ENCODE results near the gene MUC5AC. TPM values are rescaled to one million over a fixed set of nuclear protein-coding genes. Genes with fewer than 3 reads are reported as not detected.

MUC5AC gene
- total and polyA plus RNA-seq, 7 experiments from 2014 or later = not detected

DNA sequence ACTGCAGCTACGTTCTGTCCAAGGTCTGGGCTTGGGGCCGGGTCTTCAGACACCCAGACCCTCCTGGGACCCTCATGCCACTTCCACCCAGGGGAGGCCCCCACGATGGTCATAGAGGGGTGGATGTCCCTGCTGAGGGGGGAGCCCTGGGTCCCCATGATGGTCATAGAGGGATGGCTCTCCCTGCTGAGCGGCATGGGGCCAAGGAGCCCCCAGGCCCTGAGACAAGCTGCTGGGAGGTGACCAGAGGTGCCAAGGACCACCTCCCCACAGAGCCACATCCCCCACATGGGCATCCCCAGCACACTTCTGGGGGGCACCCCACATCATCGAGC, 72.3 kb downstream of the MUC5AC start:
- H3K27me3 ChIP-seq (ENCODE audit: control insufficient read depth in 2 of 2, insufficient read depth in 2 of 2, low read length in 2 of 2) = no peaks in the 10 kb centered on the region
- H3K27ac Mint-ChIP-seq = no peak overlapping the region
- no peak overlapping the region for H3K4me3 Mint-ChIP-seq

DNA sequence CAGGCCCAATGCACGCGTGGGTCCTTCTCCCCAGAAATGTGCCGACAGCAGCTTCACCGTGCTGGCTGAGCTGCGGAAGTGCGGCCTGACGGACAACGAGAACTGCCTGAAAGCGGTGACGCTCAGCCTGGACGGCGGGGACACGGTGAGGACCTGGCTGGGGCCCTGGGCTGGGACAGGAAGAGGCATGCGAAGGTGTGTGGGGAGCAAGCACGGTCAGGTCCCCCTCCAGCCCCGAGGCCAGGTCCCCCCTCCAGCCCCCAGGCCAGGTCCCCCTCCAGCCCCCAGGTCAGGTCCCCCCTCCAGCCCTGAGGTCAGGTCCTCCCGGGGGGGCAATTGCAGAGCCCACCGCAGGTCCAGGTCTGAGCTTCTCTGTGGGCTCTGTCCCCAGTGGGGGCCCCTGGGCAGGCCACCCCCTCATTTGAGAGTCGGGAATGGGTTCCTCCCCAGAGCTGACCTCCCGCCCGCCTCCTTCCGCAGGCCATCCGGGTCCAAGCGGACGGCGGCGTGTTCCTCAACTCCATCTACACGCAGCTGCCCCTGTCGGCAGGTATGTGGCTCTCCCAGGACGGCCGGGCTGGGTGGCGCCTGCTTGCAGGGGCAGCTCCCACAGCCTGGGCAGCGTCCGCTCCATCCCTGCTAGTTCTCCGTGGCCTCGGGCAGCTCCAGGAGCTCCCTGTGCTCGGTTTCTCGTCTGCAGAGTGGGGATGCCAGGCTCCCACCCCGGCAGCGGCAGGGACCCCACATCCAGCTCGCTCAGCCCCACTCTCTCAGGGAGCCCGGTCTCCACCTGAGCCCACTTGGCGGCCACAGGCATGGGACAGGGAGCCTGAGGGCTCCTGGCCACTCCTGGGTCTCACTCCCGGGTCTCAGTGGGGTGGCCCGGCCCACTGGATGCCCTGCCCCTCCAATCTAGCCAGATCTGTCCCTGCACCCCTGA, 73.0 kb downstream of the MUC5AC start:
- DNase-seq (no peak), ATAC-seq (no peak)
- H3K27ac ChIP-seq (ENCODE audit: low read depth, low read length) = no peak overlapping the region
- Mint-ChIP-seq H3K27ac (no peak overlapping the region), H3K36me3 (no peaks in the 10 kb centered on the region), H3K4me3 (no peak overlapping the region), H3K9me3 (no peaks in the 10 kb centered on the region), H3K27me3 (no peaks in the 10 kb centered on the region), H3K4me1 (no peaks in the 10 kb centered on the region)
- no peaks in the 10 kb centered on the region for H3K4me1 ChIP-seq (ENCODE audit: control insufficient read depth in 2 of 2, insufficient read depth in 2 of 2, low read length in 2 of 2)
- intact Hi-C loops (cut with micrococcal nuclease) = no loop called here
- ChIA-PET POLR2A (no interaction called here), CTCF (no interaction called here)
- no peaks in the 10 kb centered on the region for H3K36me3 ChIP-seq (ENCODE audit: control insufficient read depth in 2 of 3, insufficient read depth in 3 of 3, low read length in 3 of 3)
- no peak overlapping the region for H3K4me3 ChIP-seq (ENCODE audit: low read length)
- no peaks in the 10 kb centered on the region for H3K9me3 ChIP-seq (ENCODE audit: control insufficient read depth in 2 of 3, low read length in 3 of 3)
- no peaks in the 10 kb centered on the region for H3K27me3 ChIP-seq (ENCODE audit: control insufficient read depth in 2 of 2, insufficient read depth in 2 of 2, low read length in 2 of 2)

More for the DNA sequence above, 72.3 kb downstream of the MUC5AC start:
- intact Hi-C loops (cut with micrococcal nuclease) = no loop called here
- Mint-ChIP-seq H3K27me3 (no peaks in the 10 kb centered on the region), H3K4me1 (no peaks in the 10 kb centered on the region), H3K9me3 (no peaks in the 10 kb centered on the region), H3K36me3 (no peaks in the 10 kb centered on the region)
- POLR2A ChIA-PET = no interaction called here
- DNase-seq (no peak), ATAC-seq (no peak)
- Histone ChIP-seq H3K4me1 (ENCODE audit: control insufficient read depth in 2 of 2, insufficient read depth in 2 of 2, low read length in 2 of 2) (no peaks in the 10 kb centered on the region), H3K36me3 (ENCODE audit: control insufficient read depth in 2 of 3, insufficient read depth in 3 of 3, low read length in 3 of 3) (no peaks in the 10 kb centered on the region), H3K4me3 (ENCODE audit: low read length) (no peak overlapping the region), H3K27ac (ENCODE audit: low read depth, low read length) (no peak overlapping the region), H3K9me3 (ENCODE audit: control insufficient read depth in 2 of 3, low read length in 3 of 3) (no peaks in the 10 kb centered on the region)
- CTCF ChIA-PET = no interaction called here

DNA sequence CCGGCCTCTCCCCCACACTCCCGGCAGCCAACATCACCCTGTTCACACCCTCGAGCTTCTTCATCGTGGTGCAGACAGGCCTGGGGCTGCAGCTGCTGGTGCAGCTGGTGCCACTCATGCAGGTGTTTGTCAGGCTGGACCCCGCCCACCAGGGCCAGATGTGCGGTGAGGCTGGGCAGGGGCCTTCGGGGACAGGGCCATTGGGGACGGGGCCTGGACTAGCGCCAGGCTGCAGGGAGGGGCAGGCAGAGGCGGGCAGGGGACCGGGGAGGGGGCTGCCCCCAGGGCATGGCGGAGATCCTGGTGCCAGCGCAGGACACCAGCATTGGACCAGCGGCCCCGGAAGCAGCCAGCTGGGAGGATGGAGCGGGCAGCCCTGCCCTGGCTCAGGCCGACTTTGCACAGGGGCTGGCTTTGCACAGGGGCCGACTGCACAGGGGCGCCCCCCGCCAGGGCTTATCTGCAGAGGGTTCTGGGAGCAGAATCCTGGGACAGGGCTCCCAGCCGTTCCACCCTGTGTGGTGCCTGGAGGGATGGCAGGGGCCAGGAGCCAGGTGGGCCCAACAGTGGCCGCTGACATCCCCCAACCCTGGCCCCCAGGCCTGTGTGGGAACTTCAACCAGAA, 73.8 kb downstream of the MUC5AC start:
- no peaks in the 10 kb centered on the region for H3K9me3 ChIP-seq (ENCODE audit: control insufficient read depth in 2 of 3, low read length in 3 of 3)

DNA sequence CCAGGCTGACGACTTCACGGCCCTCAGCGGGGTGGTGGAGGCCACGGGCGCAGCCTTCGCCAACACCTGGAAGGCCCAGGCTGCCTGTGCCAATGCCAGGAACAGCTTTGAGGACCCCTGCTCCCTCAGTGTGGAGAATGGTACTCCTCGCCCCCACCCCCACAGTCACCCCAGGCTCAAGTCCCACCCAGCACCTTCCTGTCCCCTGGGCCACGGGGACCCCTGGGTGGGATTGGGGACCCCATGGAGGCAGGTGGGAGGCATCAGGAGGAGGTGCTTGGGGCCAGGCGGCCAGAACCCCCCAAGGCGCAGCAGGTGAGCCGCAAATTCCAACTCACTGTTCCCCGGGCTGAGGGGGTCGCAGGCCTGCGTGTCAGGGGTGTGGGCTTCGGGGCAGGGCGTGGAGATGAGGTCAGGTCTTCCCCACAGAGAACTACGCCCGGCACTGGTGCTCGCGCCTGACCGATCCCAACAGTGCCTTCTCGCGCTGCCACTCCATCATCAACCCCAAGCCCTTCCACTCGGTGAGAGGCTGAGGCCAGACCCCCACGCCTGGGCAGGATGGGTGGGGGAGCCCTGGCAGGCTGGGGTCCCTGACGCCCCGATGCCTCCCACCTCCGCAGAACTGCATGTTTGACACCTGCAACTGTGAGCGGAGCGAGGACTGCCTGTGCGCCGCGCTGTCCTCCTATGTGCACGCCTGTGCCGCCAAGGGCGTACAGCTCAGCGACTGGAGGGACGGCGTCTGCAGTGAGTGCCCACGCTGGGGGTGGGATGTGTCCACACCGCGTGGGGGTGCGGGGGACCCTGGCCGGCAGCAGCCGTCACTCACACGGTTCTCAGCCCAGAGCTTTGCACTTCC, 74.5 kb downstream of the MUC5AC start:
- intact Hi-C loops (cut with micrococcal nuclease) = no loop called here

More for the DNA sequence above, 73.8 kb downstream of the MUC5AC start:
- H3K27ac Mint-ChIP-seq = no peak overlapping the region
- no peaks in the 10 kb centered on the region for H3K27me3 Mint-ChIP-seq
- no peaks in the 10 kb centered on the region for H3K27me3 ChIP-seq (ENCODE audit: control insufficient read depth in 2 of 2, insufficient read depth in 2 of 2, low read length in 2 of 2)
- H3K4me3 Mint-ChIP-seq = no peak overlapping the region
- DNase-seq = no peak
- CTCF ChIA-PET = no interaction called here
- H3K4me1 ChIP-seq (ENCODE audit: control insufficient read depth in 2 of 2, insufficient read depth in 2 of 2, low read length in 2 of 2) = no peaks in the 10 kb centered on the region
- H3K27ac ChIP-seq (ENCODE audit: low read depth, low read length) = no peak overlapping the region
- POLR2A ChIA-PET = no interaction called here
- H3K9me3 Mint-ChIP-seq = no peaks in the 10 kb centered on the region
- H3K36me3 ChIP-seq (ENCODE audit: control insufficient read depth in 2 of 3, insufficient read depth in 3 of 3, low read length in 3 of 3) = no peaks in the 10 kb centered on the region
- no peaks in the 10 kb centered on the region for H3K4me1 Mint-ChIP-seq
- ATAC-seq = no peak
- intact Hi-C loops (cut with micrococcal nuclease) = no loop called here
- H3K36me3 Mint-ChIP-seq = no peaks in the 10 kb centered on the region
- no peak overlapping the region for H3K4me3 ChIP-seq (ENCODE audit: low read length)

DNA sequence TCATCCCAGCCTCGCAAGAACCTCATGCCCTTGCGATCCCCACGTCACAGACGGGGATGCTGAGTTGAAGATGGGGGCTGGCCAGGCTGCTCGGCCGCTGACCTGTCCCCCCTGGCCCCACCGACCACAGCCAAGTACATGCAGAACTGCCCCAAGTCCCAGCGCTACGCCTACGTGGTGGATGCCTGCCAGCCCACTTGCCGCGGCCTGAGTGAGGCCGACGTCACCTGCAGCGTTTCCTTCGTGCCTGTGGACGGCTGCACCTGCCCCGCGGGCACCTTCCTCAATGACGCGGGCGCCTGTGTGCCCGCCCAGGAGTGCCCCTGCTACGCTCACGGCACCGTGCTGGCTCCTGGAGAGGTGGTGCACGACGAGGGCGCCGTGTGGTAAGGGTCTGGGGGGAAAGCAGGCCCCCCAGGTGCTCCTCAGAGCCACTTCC, 75.1 kb downstream of the MUC5AC start:
- no peaks in the 10 kb centered on the region for H3K4me1 ChIP-seq (ENCODE audit: control insufficient read depth in 2 of 2, insufficient read depth in 2 of 2, low read length in 2 of 2)
- POLR2A ChIA-PET = no interaction called here
- DNase-seq = no peak
- Mint-ChIP-seq H3K27ac (no peak overlapping the region), H3K9me3 (no peaks in the 10 kb centered on the region), H3K27me3 (no peaks in the 10 kb centered on the region), H3K36me3 (no peaks in the 10 kb centered on the region), H3K4me3 (no peak overlapping the region), H3K4me1 (no peaks in the 10 kb centered on the region)
- no peaks in the 10 kb centered on the region for H3K36me3 ChIP-seq (ENCODE audit: control insufficient read depth in 2 of 3, insufficient read depth in 3 of 3, low read length in 3 of 3)
- no peak overlapping the region for H3K27ac ChIP-seq (ENCODE audit: low read depth, low read length)
- intact Hi-C loops (cut with micrococcal nuclease) = no loop called here
- CTCF ChIA-PET = no interaction called here
- H3K27me3 ChIP-seq (ENCODE audit: control insufficient read depth in 2 of 2, insufficient read depth in 2 of 2, low read length in 2 of 2) = no peaks in the 10 kb centered on the region
- H3K4me3 ChIP-seq (ENCODE audit: low read length) = no peak overlapping the region
- ATAC-seq = no peak
- H3K9me3 ChIP-seq (ENCODE audit: control insufficient read depth in 2 of 3, low read length in 3 of 3) = no peaks in the 10 kb centered on the region

More for the DNA sequence above, 74.5 kb downstream of the MUC5AC start:
- CTCF ChIA-PET = no interaction called here
- H3K27me3 ChIP-seq (ENCODE audit: control insufficient read depth in 2 of 2, insufficient read depth in 2 of 2, low read length in 2 of 2) = no peaks in the 10 kb centered on the region
- no peak for DNase-seq
- Mint-ChIP-seq H3K4me3 (no peak overlapping the region), H3K27me3 (no peaks in the 10 kb centered on the region), H3K36me3 (no peaks in the 10 kb centered on the region), H3K4me1 (no peaks in the 10 kb centered on the region), H3K9me3 (no peaks in the 10 kb centered on the region), H3K27ac (no peak overlapping the region)
- H3K9me3 ChIP-seq (ENCODE audit: control insufficient read depth in 2 of 3, low read length in 3 of 3) = no peaks in the 10 kb centered on the region
- no peaks in the 10 kb centered on the region for H3K36me3 ChIP-seq (ENCODE audit: control insufficient read depth in 2 of 3, insufficient read depth in 3 of 3, low read length in 3 of 3)
- no peak overlapping the region for H3K27ac ChIP-seq (ENCODE audit: low read depth, low read length)
- H3K4me3 ChIP-seq (ENCODE audit: low read length) = no peak overlapping the region
- POLR2A ChIA-PET = no interaction called here
- ATAC-seq = no peak
- H3K4me1 ChIP-seq (ENCODE audit: control insufficient read depth in 2 of 2, insufficient read depth in 2 of 2, low read length in 2 of 2) = no peaks in the 10 kb centered on the region

DNA sequence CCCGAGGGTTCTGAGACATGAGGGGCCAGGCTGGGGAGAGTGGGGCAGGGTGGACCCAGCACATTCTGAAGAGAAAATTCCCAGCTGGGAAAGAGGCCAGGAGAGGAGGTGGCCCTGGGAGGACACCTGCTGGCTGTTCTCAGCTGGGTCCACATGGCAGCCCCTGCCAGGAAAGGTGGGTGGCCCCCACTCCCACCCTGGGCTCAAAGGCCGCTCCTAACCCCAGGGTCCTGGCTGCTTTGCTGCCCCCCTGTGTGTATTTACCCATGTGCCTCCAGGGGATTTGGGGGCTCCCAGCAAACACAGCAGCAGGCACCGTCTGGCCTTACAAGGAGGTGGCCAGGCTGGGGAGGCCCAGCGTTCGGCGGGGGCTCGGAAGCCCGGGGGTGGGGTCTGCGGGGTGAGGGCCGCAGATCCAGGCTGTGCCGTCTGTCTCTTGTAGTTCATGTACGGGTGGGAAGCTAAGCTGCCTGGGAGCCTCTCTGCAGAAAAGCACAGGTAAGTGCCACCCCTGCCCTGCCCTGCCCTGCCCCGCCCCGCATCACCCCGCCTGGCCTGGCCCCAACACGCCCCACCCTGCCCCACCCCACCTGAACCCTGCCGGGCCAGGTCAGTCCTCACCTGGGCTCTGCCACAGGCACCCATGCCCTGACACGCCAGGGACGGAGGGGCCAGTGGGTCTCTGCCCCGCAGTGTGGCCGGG, 75.7 kb downstream of the MUC5AC start:
- Mint-ChIP-seq H3K36me3 (no peaks in the 10 kb centered on the region), H3K27me3 (no peaks in the 10 kb centered on the region), H3K4me1 (no peaks in the 10 kb centered on the region), H3K9me3 (no peaks in the 10 kb centered on the region), H3K4me3 (no peak overlapping the region), H3K27ac (no peak overlapping the region)
- CTCF ChIA-PET = no interaction called here
- Histone ChIP-seq H3K4me1 (ENCODE audit: control insufficient read depth in 2 of 2, insufficient read depth in 2 of 2, low read length in 2 of 2) (no peaks in the 10 kb centered on the region), H3K4me3 (ENCODE audit: low read length) (no peak overlapping the region), H3K9me3 (ENCODE audit: control insufficient read depth in 2 of 3, low read length in 3 of 3) (no peaks in the 10 kb centered on the region), H3K27me3 (ENCODE audit: control insufficient read depth in 2 of 2, insufficient read depth in 2 of 2, low read length in 2 of 2) (no peaks in the 10 kb centered on the region), H3K36me3 (ENCODE audit: control insufficient read depth in 2 of 3, insufficient read depth in 3 of 3, low read length in 3 of 3) (no peaks in the 10 kb centered on the region), H3K27ac (ENCODE audit: low read depth, low read length) (no peak overlapping the region)
- intact Hi-C loops (cut with micrococcal nuclease) = no loop called here
- DNase-seq = no peak
- no peak for ATAC-seq
- POLR2A ChIA-PET = no interaction called here

Data from naive thymus-derived CD4-positive, alpha-beta T cell (primary cell).